CD14-positive monocyte (primary cell): ENCODE data around the gene EGF. TPM values are rescaled to one million over a fixed set of nuclear protein-coding genes. Genes with fewer than 3 reads are reported as not detected.

Experiments used
- DNase-seq, 3 donors: peaks; one replicate each; pipeline ENCODE4 v3.0.0-alpha.2; 2011 to 2022
- H2AFZ ChIP-seq: 2 replicates; pipeline ENCODE4 v1.6.0; 2012; ENCODE audit warnings: mild to moderate bottlenecking, low read depth, low read length, inconsistent platforms; ENCODE audit not compliant: insufficient read depth, poor library complexity, severe bottlenecking
- H3K27ac ChIP-seq, 2 donors: 1 replicate in 1 of 2; 2 replicates in 1 of 2; pipeline ENCODE4 v1.5.1; 2012 to 2013; ENCODE audit warnings: low read length in 2 of 2, control low read depth in 1 of 2, inconsistent platforms in 1 of 2, low read depth in 1 of 2, mild to moderate bottlenecking in 1 of 2
- H3K27me3 ChIP-seq, 2 donors: one replicate each; pipeline versions ENCODE4 v1.6.0 to v1.6.1; 2011 to 2013; ENCODE audit warnings: low read length in 2 of 2; ENCODE audit not compliant: control insufficient read depth in 2 of 2, insufficient read depth in 2 of 2
- H3K36me3 ChIP-seq, 2 donors: replicated peaks in 1 of 2; 1 replicate in 1 of 2; 2 replicates in 1 of 2; pipeline versions ENCODE4 v1.5.1 to v1.6.1; 2012 to 2013; ENCODE audit warnings: low read length in 2 of 2, control low read depth in 1 of 2, inconsistent platforms in 1 of 2, mild to moderate bottlenecking in 1 of 2; ENCODE audit not compliant: insufficient read depth in 2 of 2, control insufficient read depth in 1 of 2
- H3K4me1 ChIP-seq, 2 donors: 1 replicate in 1 of 2; 2 replicates in 1 of 2; pipeline versions ENCODE4 v1.5.1 to v1.6.1; 2012 to 2013; ENCODE audit warnings: low read length in 2 of 2, control low read depth in 1 of 2, inconsistent platforms in 1 of 2, mild to moderate bottlenecking in 1 of 2, moderate library complexity in 1 of 2; ENCODE audit not compliant: insufficient read depth in 2 of 2, control insufficient read depth in 1 of 2
- H3K4me2 ChIP-seq: replicated peaks from 2 replicates; pipeline ENCODE3; 2012; ENCODE audit warnings: low read length, moderate library complexity, mild to moderate bottlenecking; ENCODE audit not compliant: poor library complexity, severe bottlenecking; ENCODE audit errors: extremely low read depth
- H3K4me3 ChIP-seq, 3 experiments: fragments of 200-600 bp in 1 of 3; sonication (generic) in 1 of 3; replicated peaks in 1 of 3; 1 replicate in 2 of 3; 2 replicates in 1 of 3; pipeline ENCODE4 v1.5.1; 2011 to 2013; ENCODE audit warnings: low read length in 3 of 3, mild to moderate bottlenecking in 3 of 3, control low read depth in 2 of 3, low read depth in 2 of 3, inconsistent platforms in 1 of 3, moderate library complexity in 1 of 3
- H3K79me2 ChIP-seq: 2 replicates; pipeline ENCODE4 v1.6.0; 2012; ENCODE audit warnings: mild to moderate bottlenecking, control low read depth, inconsistent platforms, low read length, moderate library complexity; ENCODE audit not compliant: insufficient read depth
- H3K9ac ChIP-seq: 2 replicates; pipeline ENCODE4 v1.6.0; 2017; ENCODE audit warnings: low read length, mild to moderate bottlenecking; ENCODE audit not compliant: insufficient read depth, poor library complexity, severe bottlenecking
- H3K9me3 ChIP-seq, 2 donors: replicated peaks in 1 of 2; 1 replicate in 1 of 2; 2 replicates in 1 of 2; pipeline versions ENCODE4 v1.5.1 to v1.6.1; 2012 to 2013; ENCODE audit warnings: low read length in 2 of 2, control low read depth in 1 of 2; ENCODE audit not compliant: control insufficient read depth in 1 of 2, insufficient read depth in 1 of 2
- H4K20me1 ChIP-seq: 2 replicates; pipeline ENCODE4 v1.6.0; 2012; ENCODE audit warnings: mild to moderate bottlenecking, low read length, control low read depth, moderate library complexity; ENCODE audit not compliant: insufficient read depth
- H3K27ac Mint-ChIP-seq, 7 donors: one replicate each; pipeline ENCODE4 v1.8.0; 2020; ENCODE audit warnings: mild to moderate bottlenecking in 7 of 7, mixed read lengths in 7 of 7, moderate library complexity in 6 of 7, inconsistent platforms in 2 of 7
- H3K27me3 Mint-ChIP-seq, 3 donors: one replicate each; pipeline ENCODE4 v1.8.0; 2021 to 2022; ENCODE audit warnings: low read depth in 3 of 3, mild to moderate bottlenecking in 3 of 3, mixed read lengths in 3 of 3, moderate library complexity in 3 of 3, inconsistent platforms in 1 of 3
- H3K36me3 Mint-ChIP-seq, 2 donors: one replicate each; pipeline ENCODE4 v1.8.0; 2020; ENCODE audit warnings: mixed read lengths in 2 of 2, inconsistent platforms in 1 of 2, mild to moderate bottlenecking in 1 of 2
- H3K4me1 Mint-ChIP-seq: one replicate; pipeline ENCODE4 v1.8.0; 2020; ENCODE audit warnings: mild to moderate bottlenecking, mixed read lengths
- H3K4me3 Mint-ChIP-seq, 2 donors: one replicate each; pipeline ENCODE4 v1.8.0; 2020; ENCODE audit warnings: mild to moderate bottlenecking in 2 of 2, mixed read lengths in 2 of 2, moderate library complexity in 1 of 2
- H3K9me3 Mint-ChIP-seq, 7 donors: one replicate each; pipeline ENCODE4 v1.8.0; 2020 to 2022; ENCODE audit warnings: mixed read lengths in 7 of 7, mild to moderate bottlenecking in 6 of 7, moderate library complexity in 6 of 7, inconsistent platforms in 2 of 7
- WGBS: methylation state at CpG from one replicate; pipeline ENCODE4 v1.1.5; 2013; ENCODE audit warnings: missing lambda C conversion rate; ENCODE audit not compliant: insufficient coverage; 5-methylcytosine and 5-hydroxymethylcytosine counted together
- intact Hi-C, 2 donors: fragments of 100-400 bp; cut with micrococcal nuclease; formaldehyde crosslinking; loops; one replicate each; pipeline versions ENCODE4 v1.15.0 to v1.15.1; 2023
- polyA plus RNA-seq, 3 donors: library from polyadenylated mRNA; depleted of rRNA in 1 of 3; unstranded in 2 of 3; stranded (reverse) in 1 of 3; fragments of 300-500 nt in 2 of 3; fragments of >200 nt in 1 of 3; fragmentation: Illumina TruSeq in 2 of 3; gene quantifications; 1 replicate in 2 of 3; 2 replicates in 1 of 3; pipeline ENCODE4 v1.2.3, GENCODE V29; 2012 to 2021
- TF ChIP-seq, protein P1 (sequence below): fragments of 200-600 bp; IDR thresholded peaks from one replicate; pipeline ENCODE4 v1.8.0; 2022; ENCODE audit warnings: antibody characterized with exemption, mild to moderate bottlenecking

The EGF gene
- polyA plus RNA-seq, 3 donors: 0.17 to 4.8 TPM; not detected in 1

DNA sequence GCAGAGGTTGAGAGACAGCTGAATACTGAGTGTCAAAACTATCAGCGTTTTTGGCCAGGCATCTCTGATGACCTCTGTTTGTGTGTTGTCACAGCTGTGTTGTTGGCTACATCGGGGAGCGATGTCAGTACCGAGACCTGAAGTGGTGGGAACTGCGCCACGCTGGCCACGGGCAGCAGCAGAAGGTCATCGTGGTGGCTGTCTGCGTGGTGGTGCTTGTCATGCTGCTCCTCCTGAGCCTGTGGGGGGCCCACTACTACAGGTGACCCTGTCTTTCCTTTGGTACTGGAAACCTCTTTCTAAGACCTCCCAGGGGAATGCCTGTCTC, 86.9 kb downstream of the EGF start:
- Histone ChIP-seq H3K27me3 (peaks cover 19 to 26% of the 10 kb centered on the region in 2 donors), H3K9ac (no peak overlapping the region), H3K4me1 (peaks cover 19 to 35% of the 10 kb centered on the region in 2 donors), H3K4me2 (no peak overlapping the region), H3K79me2 (no peaks in the 10 kb centered on the region), H3K4me3 (no peak overlapping the region), H3K36me3 (no peaks in the 10 kb centered on the region), H4K20me1 (no peaks in the 10 kb centered on the region), H2AFZ (no peak overlapping the region), H3K27ac (no peak overlapping the region), H3K9me3 (no peaks in the 10 kb centered on the region)
- H3K9me3 Mint-ChIP-seq: peaks cover 0 to 3% (median 0%) of the 10 kb centered on the region in 7 donors
- peak overlapping the region in 1 of 7 donors; percentile 41 for H3K27ac Mint-ChIP-seq
- TF ChIP-seq, protein P1, sequence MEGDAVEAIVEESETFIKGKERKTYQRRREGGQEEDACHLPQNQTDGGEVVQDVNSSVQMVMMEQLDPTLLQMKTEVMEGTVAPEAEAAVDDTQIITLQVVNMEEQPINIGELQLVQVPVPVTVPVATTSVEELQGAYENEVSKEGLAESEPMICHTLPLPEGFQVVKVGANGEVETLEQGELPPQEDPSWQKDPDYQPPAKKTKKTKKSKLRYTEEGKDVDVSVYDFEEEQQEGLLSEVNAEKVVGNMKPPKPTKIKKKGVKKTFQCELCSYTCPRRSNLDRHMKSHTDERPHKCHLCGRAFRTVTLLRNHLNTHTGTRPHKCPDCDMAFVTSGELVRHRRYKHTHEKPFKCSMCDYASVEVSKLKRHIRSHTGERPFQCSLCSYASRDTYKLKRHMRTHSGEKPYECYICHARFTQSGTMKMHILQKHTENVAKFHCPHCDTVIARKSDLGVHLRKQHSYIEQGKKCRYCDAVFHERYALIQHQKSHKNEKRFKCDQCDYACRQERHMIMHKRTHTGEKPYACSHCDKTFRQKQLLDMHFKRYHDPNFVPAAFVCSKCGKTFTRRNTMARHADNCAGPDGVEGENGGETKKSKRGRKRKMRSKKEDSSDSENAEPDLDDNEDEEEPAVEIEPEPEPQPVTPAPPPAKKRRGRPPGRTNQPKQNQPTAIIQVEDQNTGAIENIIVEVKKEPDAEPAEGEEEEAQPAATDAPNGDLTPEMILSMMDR: no peak
- DNase-seq: no peak
- peak overlapping the region in 1 of 2 donors; percentile 42 for H3K4me3 Mint-ChIP-seq
- WGBS: 97% methylated on average over 9 of the region's 9 CpGs
- intact Hi-C loops: loop anchor here in 1 of 2 donors (2.0 to 10.0 kb wide), 2 partner anchors 315 to 517 kb away; no protein-coding TSS in a partner anchor
- H3K4me1 Mint-ChIP-seq: peaks cover 29% of the 10 kb centered on the region
- H3K36me3 Mint-ChIP-seq: no peaks in the 10 kb centered on the region
- peaks cover 19 to 22% (median 20%) of the 10 kb centered on the region in 3 donors for H3K27me3 Mint-ChIP-seq

DNA sequence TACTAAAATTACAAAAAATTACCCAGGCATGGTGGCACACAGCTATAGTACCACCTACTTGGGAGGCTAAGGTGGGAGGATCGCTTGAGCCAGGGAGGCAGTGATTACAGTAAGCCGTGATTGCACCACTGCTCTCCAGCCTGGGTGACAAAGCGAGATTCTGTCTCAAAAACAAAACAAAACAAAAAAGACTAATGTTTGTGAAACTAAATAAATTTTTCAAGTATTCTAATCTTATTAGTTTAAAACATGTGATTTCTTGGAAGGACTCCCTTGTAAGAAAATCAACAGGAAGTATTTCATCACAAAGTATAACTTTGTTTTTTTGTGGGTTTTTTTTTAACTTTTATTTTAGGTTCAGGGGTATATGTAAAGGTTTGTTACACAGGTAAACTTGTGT, 89.6 kb downstream of the EGF start:
- Mint-ChIP-seq H3K4me3 (no peak overlapping the region), H3K9me3 (peaks cover 0 to 3% (median 0%) of the 10 kb centered on the region in 7 donors), H3K27me3 (peaks cover 30 to 33% (median 31%) of the 10 kb centered on the region in 3 donors), H3K36me3 (no peaks in the 10 kb centered on the region), H3K27ac (no peak overlapping the region), H3K4me1 (peaks cover 12% of the 10 kb centered on the region)
- H4K20me1 ChIP-seq: no peaks in the 10 kb centered on the region
- no peak for DNase-seq
- H3K27me3 ChIP-seq: peaks cover 30 to 45% of the 10 kb centered on the region in 2 donors
- H3K4me3 ChIP-seq: no peak overlapping the region
- no peaks in the 10 kb centered on the region for H3K9me3 ChIP-seq
- no peak overlapping the region for H3K9ac ChIP-seq
- no CpG with 5 or more reads among the region's 3 CpGs for WGBS
- no peak overlapping the region for H3K27ac ChIP-seq
- intact Hi-C loops: loop anchor here in 1 of 2 donors (2.0 kb wide), 1 partner anchor 518 kb away; no protein-coding TSS in a partner anchor
- H3K36me3 ChIP-seq: no peaks in the 10 kb centered on the region
- no peaks in the 10 kb centered on the region for H3K79me2 ChIP-seq
- H3K4me2 ChIP-seq: no peak overlapping the region
- peaks cover 0 to 8% of the 10 kb centered on the region in 2 donors for H3K4me1 ChIP-seq
- no peak overlapping the region for H2AFZ ChIP-seq
- TF ChIP-seq, protein P1: no peak
